Liver (tissue), 9 donors: ENCODE measurements around the gene ANKRD53. TPM values are rescaled to one million over a fixed set of nuclear protein-coding genes. Genes with fewer than 3 reads are reported as not detected.
A peak's percentile ranks its signal among the peaks of the same experiment; 100 is the strongest.

ENCODE experiments used
- DNase-seq: peaks from one replicate; pipeline ENCODE4 v3.0.0-alpha.2; 2017; ENCODE audit warnings: low spot score
- H3K27ac ChIP-seq, 2 donors: one replicate each; pipeline ENCODE4 v1.7.0; 2013; ENCODE audit warnings: inconsistent platforms in 2 of 2, low read length in 2 of 2, control low read depth in 1 of 2, low read depth in 1 of 2, mild to moderate bottlenecking in 1 of 2
- H3K27me3 ChIP-seq, 4 donors: one replicate each; pipeline versions ENCODE4 v1.6.1 to v1.7.0; 2013; ENCODE audit warnings: low read length in 3 of 4, inconsistent platforms in 1 of 4, mild to moderate bottlenecking in 1 of 4, moderate library complexity in 1 of 4; ENCODE audit not compliant: control insufficient read depth in 4 of 4, insufficient read depth in 4 of 4
- H3K36me3 ChIP-seq, 4 donors: one replicate each; pipeline versions ENCODE4 v1.6.1 to v1.7.0; 2013; ENCODE audit warnings: low read length in 3 of 4, mild to moderate bottlenecking in 3 of 4, low read depth in 1 of 4, moderate library complexity in 1 of 4; ENCODE audit not compliant: control insufficient read depth in 4 of 4, insufficient read depth in 3 of 4
- H3K4me1 ChIP-seq, 4 donors: one replicate each; pipeline versions ENCODE4 v1.6.1 to v1.7.0; 2013; ENCODE audit warnings: low read length in 3 of 4, mild to moderate bottlenecking in 3 of 4, moderate library complexity in 1 of 4; ENCODE audit not compliant: control insufficient read depth in 4 of 4, insufficient read depth in 4 of 4
- H3K4me3 ChIP-seq, 3 donors: one replicate each; pipeline versions ENCODE4 v1.6.1 to v1.7.0; 2013; ENCODE audit warnings: low read length in 3 of 3, control low read depth in 1 of 3, low read depth in 1 of 3, mild to moderate bottlenecking in 1 of 3
- H3K9ac ChIP-seq, 2 donors: one replicate each; pipeline ENCODE4 v1.7.0; 2013; ENCODE audit warnings: low read length in 2 of 2, mild to moderate bottlenecking in 2 of 2, moderate library complexity in 2 of 2, control low read depth in 1 of 2, low read depth in 1 of 2
- H3K9me3 ChIP-seq, 4 donors: one replicate each; pipeline versions ENCODE4 v1.6.1 to v1.7.0; 2013; ENCODE audit warnings: low read length in 3 of 4; ENCODE audit not compliant: control insufficient read depth in 4 of 4
- CTCF ChIP-seq: fragments of 150-350 bp; IDR thresholded peaks from 2 replicates; pipeline ENCODE4 v1.5.1; 2017; ENCODE audit warnings: improper control_type of control experiment, low read depth, low read length; ENCODE audit not compliant: missing input control
- EGR1 ChIP-seq, 2 donors: IDR thresholded peaks; 2 replicates each; pipeline ENCODE4 v1.6.1; 2016 to 2018; ENCODE audit warnings: antibody characterized with exemption in 2 of 2, low read depth in 2 of 2
- FOXA1 ChIP-seq: IDR thresholded peaks from 2 replicates; pipeline ENCODE4 v1.6.1; 2016; ENCODE audit warnings: antibody characterized with exemption
- FOXA2 ChIP-seq: IDR thresholded peaks from 2 replicates; pipeline ENCODE4 v1.6.1; 2016; ENCODE audit warnings: antibody characterized with exemption
- GABPA ChIP-seq, 2 donors: IDR thresholded peaks in 1 of 2; conservative IDR thresholded peaks in 1 of 2; 2 replicates each; pipeline ENCODE4 v1.6.1; 2016; ENCODE audit warnings: antibody characterized with exemption in 2 of 2, mild to moderate bottlenecking in 1 of 2, moderate library complexity in 1 of 2
- HNF4A ChIP-seq, 2 donors: conservative IDR thresholded peaks; 2 replicates each; pipeline ENCODE4 v1.6.1; 2016; ENCODE audit warnings: antibody characterized with exemption in 2 of 2, mild to moderate bottlenecking in 2 of 2
- JUND ChIP-seq, 2 donors: IDR thresholded peaks; 2 replicates each; pipeline ENCODE4 v1.6.1; 2016; ENCODE audit warnings: antibody characterized with exemption in 2 of 2
- MAX ChIP-seq: IDR thresholded peaks from 2 replicates; pipeline ENCODE4 v1.6.1; 2016; ENCODE audit warnings: antibody characterized with exemption
- RAD21 ChIP-seq, 2 donors: IDR thresholded peaks; 2 replicates each; pipeline ENCODE4 v1.6.1; 2016; ENCODE audit warnings: antibody characterized with exemption in 2 of 2, mild to moderate bottlenecking in 2 of 2
- REST ChIP-seq: IDR thresholded peaks from 2 replicates; pipeline ENCODE4 v1.6.1; 2016; ENCODE audit warnings: antibody characterized with exemption, mild to moderate bottlenecking
- SP1 ChIP-seq: IDR thresholded peaks from 2 replicates; pipeline ENCODE4 v1.6.1; 2018; ENCODE audit warnings: antibody characterized with exemption, mild to moderate bottlenecking
- TAF1 ChIP-seq: conservative IDR thresholded peaks from 2 replicates; pipeline ENCODE4 v1.6.1; 2016; ENCODE audit warnings: antibody characterized with exemption, mild to moderate bottlenecking
- WGBS: extraction: QIAGEN DNeasy Blood & Tissue Kit; methylation state at CpG from one replicate; pipeline ENCODE4 v1.1.7; 2013; 5-methylcytosine and 5-hydroxymethylcytosine counted together
- polyA plus RNA-seq, 2 donors: library from polyadenylated mRNA; stranded (reverse) in 1 of 2; unstranded in 1 of 2; fragments of 200-250 nt in 1 of 2; fragments of >200 nt in 1 of 2; fragmentation: Nextera tagmentation in 1 of 2; extraction: Ambion mirVana in 1 of 2; gene quantifications; one replicate each; pipeline versions ENCODE4 v1.2.1 to v1.2.3, GENCODE V29; 2013 to 2015
- total RNA-seq, 2 donors: library from RNA; depleted of rRNA; stranded (reverse); fragments of >200 nt; gene quantifications; one replicate each; pipeline ENCODE4 v1.2.3, GENCODE V29; 2014
- donor health status: healthy.
- donor health status: healthy.
- donor health status: healthy.
- donor health status: healthy.
- donor health status: healthy.

The ANKRD53 gene
- under 1 TPM; 0.33 to 0.50 TPM for total RNA-seq
- polyA plus RNA-seq, result under 1 TPM; 0.29 to 0.46 TPM

GRCh38 chr2:70978341-70979179, at the start of gene ANKRD53:
ANKRD53 (plus strand) TSS chr2:70978630; CDS start chr2:70978646, 16 bp downstream.
- no peak for TF ChIP-seq REST
- TF ChIP-seq EGR1 (IDR thresholded peaks at IDR 0.05; ENCODE audit: low read depth in 2 of 2), result peak; percentile 53 to 69
- TF ChIP-seq MAX, result no peak
- TF ChIP-seq HNF4A (conservative IDR thresholded peaks at IDR 0.05), result peak in 1 of 2 donors; percentile 7
- TF ChIP-seq SP1, result no peak
- no peak for TF ChIP-seq FOXA1
- no peak for TF ChIP-seq FOXA2
- no peak for TF ChIP-seq CTCF
- H3K4me3 ChIP-seq, result peak within 1 kb of the TSS; percentile 23 to 61 (median 45)
- H3K4me1 ChIP-seq, result peaks cover 0 to 17% (median 13%) of the 10 kb centered on the region in 4 donors
- peak; percentile 69 for DNase-seq
- peak within 1 kb of the TSS; percentile 10 to 29 for H3K9ac ChIP-seq
- 6% methylated on average over 67 of the region's 67 CpGs for WGBS
- H3K27ac ChIP-seq, result peak within 1 kb of the TSS; percentile 62 to 87
- no peaks in the 10 kb centered on the region for H3K36me3 ChIP-seq
- H3K27me3 ChIP-seq, result no peaks in the 10 kb centered on the region
- no peaks in the 10 kb centered on the region for H3K9me3 ChIP-seq

- WGBS, result 85% methylated on average over 4 of the region's 4 CpGs
- Histone ChIP-seq H3K27ac (no peak overlapping the region), H3K36me3 (no peaks in the 10 kb centered on the region), H3K4me3 (no peak overlapping the region), H3K27me3 (no peaks in the 10 kb centered on the region), H3K9me3 (no peaks in the 10 kb centered on the region), H3K9ac (no peak overlapping the region), H3K4me1 (no peaks in the 10 kb centered on the region)
- DNase-seq, result no peak
- no peak for TF ChIP-seq TAF1
- no peak for TF ChIP-seq MAX
- TF ChIP-seq JUND (IDR thresholded peaks at IDR 0.05), result no peak
- TF ChIP-seq GABPA (IDR thresholded peaks at IDR 0.05 in 1 of 2, conservative IDR thresholded peaks at IDR 0.05 in 1 of 2), result no peak
- no peak for TF ChIP-seq RAD21 (IDR thresholded peaks at IDR 0.05)
- TF ChIP-seq CTCF, result no peak
These were observed 47.8 kb upstream of the ANKRD53 start for GRCh38 chr2:70930371-70931329.
